Ovary (tissue), 9 donors: ENCODE results near the gene CFAP65. TPM values are rescaled to one million over a fixed set of nuclear protein-coding genes. Genes with fewer than 3 reads are reported as not detected.

Experiments used
- DNase-seq, 5 donors: peaks; one replicate each; pipeline ENCODE4 v3.0.0-alpha.2; 2019 to 2020
- H3K27ac ChIP-seq, 2 donors: fragments of 200-600 bp; one replicate each; pipeline versions ENCODE4 v1.5.1 to v1.8.0; 2019 to 2022
- H3K27me3 ChIP-seq: fragments of 200-600 bp; one replicate; pipeline ENCODE4 v1.8.0; 2022
- H3K36me3 ChIP-seq: fragments of 200-600 bp; sonication (generic); one replicate; pipeline ENCODE4 v1.5.1; 2019
- H3K4me1 ChIP-seq: one replicate; pipeline ENCODE4 v1.8.1; 2013; ENCODE audit warnings: mild to moderate bottlenecking, moderate library complexity; ENCODE audit not compliant: insufficient read depth
- H3K4me3 ChIP-seq: fragments of 200-600 bp; sonication (generic); one replicate; pipeline ENCODE4 v1.5.1; 2017
- H3K9me3 ChIP-seq, 2 donors: fragments of 200-600 bp in 1 of 2; sonication (generic) in 1 of 2; one replicate each; pipeline versions ENCODE4 v1.5.1 to v1.8.1; 2013 to 2019; ENCODE audit warnings: mild to moderate bottlenecking in 1 of 2, moderate library complexity in 1 of 2
- CTCF ChIP-seq, 3 donors: fragments of 450-650 bp in 2 of 3; fragments of 200-600 bp in 1 of 3; IDR thresholded peaks; one replicate each; pipeline versions ENCODE4 v1.5.1 to v1.8.0; 2016 to 2022; ENCODE audit warnings: antibody characterized with exemption in 3 of 3, mild to moderate bottlenecking in 1 of 3
- EP300 ChIP-seq: sonication (generic); formaldehyde crosslinking; IDR thresholded peaks from one replicate; pipeline ENCODE4 v1.6.1; 2017; ENCODE audit warnings: antibody characterized with exemption
- POLR2A ChIP-seq: fragments of 450-650 bp; IDR thresholded peaks from one replicate; pipeline ENCODE4 v1.6.1; 2017; ENCODE audit warnings: antibody characterized with exemption, mild to moderate bottlenecking, moderate library complexity
- WGBS, 3 donors: extraction: QIAGEN DNeasy Blood & Tissue Kit in 1 of 3; methylation state at CpG; one replicate each; pipeline versions ENCODE4 v1.1.5 to v1.1.7; 2013 to 2017; 5-methylcytosine and 5-hydroxymethylcytosine counted together
- intact Hi-C, 4 donors: fragments of 100-400 bp; cut with DNase I; formaldehyde crosslinking; loops; one replicate each; pipeline versions ENCODE4 v1.11.0 to v1.15.1; 2022 to 2023
- polyA plus RNA-seq, 2 donors: library from polyadenylated mRNA; stranded (reverse); fragments of 200-250 nt in 1 of 2; fragments of 350-450 nt in 1 of 2; fragmentation: Illumina TruSeq in 1 of 2; extraction: RNeasy Lipid Tissue Mini Kit (QIAGEN cat#74804) in 1 of 2; gene quantifications; one replicate each; pipeline ENCODE4 v1.2.3, GENCODE V29; 2013 to 2014
- total RNA-seq, 7 donors: library from RNA; depleted of rRNA in 2 of 7; stranded (reverse); fragments of >200 nt in 2 of 7; fragmentation: NEBNext Ultra II Directional in 3 of 7; extraction: Animal tissue kit (Norgen Biotek cat#: 25700) in 3 of 7; gene quantifications; one replicate each; pipeline versions ENCODE4 v1.1.0 to v1.2.4, GENCODE V29; 2016 to 2023
- donor health status: DM: no; HTN: no; CAD: no; lungs with moderate emphysema.
- donor health status: DM: no; HTN: no; CAD: no.
- donor health status: Bipolar disorder and iron deficiency.
- donor health status: DM: yes; HTN: yes; CAD: no.
- donor health status: DM: no; HTN: no; CAD: no.
- donor health status: DM: yes; HTN: yes; CAD: no.

CFAP65 gene
- total and polyA plus RNA-seq, 9 donors, result 0.04 to 19.6 (median 0.90) TPM; not detected in 3

DNA sequence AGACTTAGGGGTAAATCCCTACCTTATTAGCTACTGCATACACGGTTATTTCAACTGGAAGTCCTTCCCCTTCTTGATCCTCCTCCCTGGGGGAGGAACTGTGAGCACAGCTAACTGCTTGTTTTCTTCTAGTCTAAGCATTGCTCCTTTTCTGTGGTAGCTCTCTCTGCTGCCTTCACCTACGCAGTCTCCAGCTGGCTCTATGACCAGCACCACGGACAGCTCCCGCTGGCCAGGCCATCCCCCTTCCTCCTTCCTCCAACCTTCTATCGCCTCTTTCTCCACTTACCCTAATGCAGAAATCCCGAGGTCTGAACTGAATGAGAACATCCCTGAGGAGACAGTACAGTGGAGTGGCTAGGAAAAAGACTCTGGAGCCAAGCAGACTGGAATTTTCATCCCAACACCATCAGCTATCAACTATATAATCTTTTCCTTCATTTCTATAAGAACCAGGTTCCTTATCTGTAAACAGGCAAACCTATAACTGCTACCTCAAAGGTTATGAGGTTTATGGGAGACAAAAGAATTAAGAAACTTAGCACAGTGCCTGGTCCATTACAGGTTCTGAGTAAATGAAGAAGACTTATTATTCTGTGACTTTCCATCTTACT lies 4.7 kb upstream of the CFAP65 start:
- Histone ChIP-seq H3K36me3 (no peaks in the 10 kb centered on the region), H3K27me3 (no peaks in the 10 kb centered on the region)
- no peak for TF ChIP-seq CTCF (IDR thresholded peaks at IDR 0.05)
- no peak for TF ChIP-seq EP300
- TF ChIP-seq POLR2A, result no peak

GRCh38 chr2:219042750-219043149 lies 1.4 kb upstream of the CFAP65 start:
- Histone ChIP-seq H3K27me3 (no peaks in the 10 kb centered on the region), H3K36me3 (no peaks in the 10 kb centered on the region), H3K9me3 (no peaks in the 10 kb centered on the region), H3K27ac (no peak overlapping the region), H3K4me1 (no peaks in the 10 kb centered on the region), H3K4me3 (no peak overlapping the region)
- DNase-seq, result no peak
- intact Hi-C loops, result no loop called here
- no peak for TF ChIP-seq EP300
- no peak for TF ChIP-seq POLR2A
- no peak for TF ChIP-seq CTCF (IDR thresholded peaks at IDR 0.05)
- 66 to 75% (median 69%) methylated on average over 2 of the region's 2 CpGs for WGBS, 3 donors

More for the DNA sequence above, 4.7 kb upstream of the CFAP65 start:
- H3K4me1 ChIP-seq, result no peaks in the 10 kb centered on the region
- WGBS, 3 donors, result 1 to 2% (median 2%) methylated on average over 6 of the region's 6 CpGs
- no peak overlapping the region for H3K27ac ChIP-seq
- DNase-seq, result peak in 1 of 5 donors; percentile 57
- intact Hi-C loops, result no loop called here
- no peak overlapping the region for H3K4me3 ChIP-seq
- no peaks in the 10 kb centered on the region for H3K9me3 ChIP-seq

DNA sequence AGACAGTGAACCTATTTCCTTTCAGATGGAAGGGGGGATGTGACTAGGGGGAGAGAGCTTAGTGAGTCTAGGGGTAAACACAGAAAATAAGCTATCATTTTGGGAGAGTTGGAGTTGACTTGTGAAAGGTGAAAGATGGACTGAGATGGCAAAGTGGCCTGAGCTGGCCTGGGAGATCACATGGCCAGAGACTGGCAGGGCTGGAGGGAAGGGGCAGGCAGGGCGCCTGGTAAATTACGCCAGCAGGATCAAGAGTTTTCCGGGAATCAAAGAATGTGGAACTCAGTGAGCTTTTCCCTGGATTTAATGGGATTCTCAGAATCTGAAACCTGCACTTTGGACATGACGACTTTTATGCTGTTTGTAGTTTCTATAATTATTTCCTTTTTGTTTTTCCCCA lies 841 bp upstream of the CFAP65 start:
- intact Hi-C loops, result no loop called here
- 74 to 78% (median 75%) methylated on average over 4 of the region's 4 CpGs for WGBS, 3 donors

GRCh38 chr2:219038600-219038999 lies 2.7 kb downstream of the CFAP65 start:
- H3K4me3 ChIP-seq, result no peak overlapping the region
- no peaks in the 10 kb centered on the region for H3K9me3 ChIP-seq
- intact Hi-C loops, result no loop called here
- DNase-seq, result no peak
- H3K36me3 ChIP-seq, result no peaks in the 10 kb centered on the region
- WGBS, 3 donors, result 0 to 14% (median 3%) methylated on average over 1 of the region's 1 CpG
- H3K27me3 ChIP-seq, result no peaks in the 10 kb centered on the region
- no peaks in the 10 kb centered on the region for H3K4me1 ChIP-seq
- TF ChIP-seq POLR2A, result no peak
- no peak for TF ChIP-seq EP300
- no peak for TF ChIP-seq CTCF (IDR thresholded peaks at IDR 0.05)
- H3K27ac ChIP-seq, result no peak overlapping the region

More for the DNA sequence above, 841 bp upstream of the CFAP65 start:
- H3K36me3 ChIP-seq, result no peaks in the 10 kb centered on the region
- no peaks in the 10 kb centered on the region for H3K4me1 ChIP-seq
- H3K9me3 ChIP-seq, result no peaks in the 10 kb centered on the region
- TF ChIP-seq CTCF (IDR thresholded peaks at IDR 0.05), result no peak
- no peak for TF ChIP-seq POLR2A
- no peak for TF ChIP-seq EP300
- DNase-seq, result no peak
- H3K27ac ChIP-seq, result no peak overlapping the region
- H3K4me3 ChIP-seq, result no peak overlapping the region
- no peaks in the 10 kb centered on the region for H3K27me3 ChIP-seq
